ENCODE results near the gene CLASRP. TPM values are rescaled to one million over a fixed set of nuclear protein-coding genes. Genes with fewer than 3 reads are reported as not detected.

CLASRP gene
- total RNA-seq, 1 donor from 2014 or later, result 81.5 TPM

- DNase-seq (ENCODE audit: extremely low spot score, unreplicated experiment), result no peak
Observed at GRCh38 chr19:45100846-45101252, 62.0 kb downstream of the CLASRP start.

GRCh38 chr19:45101806-45102205 lies 63.0 kb downstream of the CLASRP start:
- Mint-ChIP-seq H3K9me3 (ENCODE audit: unreplicated experiment) (no peaks in the 10 kb centered on the region), H3K27me3 (ENCODE audit: unreplicated experiment) (no peaks in the 10 kb centered on the region), H3K4me1 (ENCODE audit: unreplicated experiment) (peaks cover 60% of the 10 kb centered on the region), H3K4me3 (ENCODE audit: unreplicated experiment) (no peak overlapping the region), H3K27ac (ENCODE audit: unreplicated experiment) (no peak overlapping the region), H3K36me3 (ENCODE audit: unreplicated experiment) (no peaks in the 10 kb centered on the region)
- DNase-seq (ENCODE audit: extremely low spot score, unreplicated experiment), result no peak
- no peak for TF ChIP-seq CTCF (IDR thresholded peaks at IDR 0.05)

More at GRCh38 chr19:45100846-45101252, 62.0 kb downstream of the CLASRP start:
- peaks cover 2% of the 10 kb centered on the region for H3K36me3 Mint-ChIP-seq (ENCODE audit: unreplicated experiment)
- no peak for TF ChIP-seq CTCF (IDR thresholded peaks at IDR 0.05)
- no peaks in the 10 kb centered on the region for H3K27me3 Mint-ChIP-seq (ENCODE audit: unreplicated experiment)
- H3K27ac Mint-ChIP-seq (ENCODE audit: unreplicated experiment), result peak overlapping the region; percentile 60
- no peak overlapping the region for H3K4me3 Mint-ChIP-seq (ENCODE audit: unreplicated experiment)
- H3K4me1 Mint-ChIP-seq (ENCODE audit: unreplicated experiment), result peaks cover 69% of the 10 kb centered on the region
- no peaks in the 10 kb centered on the region for H3K9me3 Mint-ChIP-seq (ENCODE audit: unreplicated experiment)

- peaks cover 53% of the 10 kb centered on the region for H3K4me1 Mint-ChIP-seq (ENCODE audit: unreplicated experiment)
- no peaks in the 10 kb centered on the region for H3K27me3 Mint-ChIP-seq (ENCODE audit: unreplicated experiment)
- H3K9me3 Mint-ChIP-seq (ENCODE audit: unreplicated experiment), result no peaks in the 10 kb centered on the region
- H3K36me3 Mint-ChIP-seq (ENCODE audit: unreplicated experiment), result no peaks in the 10 kb centered on the region
- no peak for TF ChIP-seq CTCF (IDR thresholded peaks at IDR 0.05)
- no peak overlapping the region for H3K27ac Mint-ChIP-seq (ENCODE audit: unreplicated experiment)
- no peak for DNase-seq (ENCODE audit: extremely low spot score, unreplicated experiment)
- H3K4me3 Mint-ChIP-seq (ENCODE audit: unreplicated experiment), result no peak overlapping the region
Observed at GRCh38 chr19:45102481-45102880, 63.6 kb downstream of the CLASRP start.

- H3K9me3 Mint-ChIP-seq (ENCODE audit: unreplicated experiment), result no peaks in the 10 kb centered on the region
- H3K4me3 Mint-ChIP-seq (ENCODE audit: unreplicated experiment), result no peak overlapping the region
- no peak for TF ChIP-seq CTCF (IDR thresholded peaks at IDR 0.05)
- peak overlapping the region; percentile 60 for H3K27ac Mint-ChIP-seq (ENCODE audit: unreplicated experiment)
- no peaks in the 10 kb centered on the region for H3K27me3 Mint-ChIP-seq (ENCODE audit: unreplicated experiment)
- no peak for DNase-seq (ENCODE audit: extremely low spot score, unreplicated experiment)
- H3K4me1 Mint-ChIP-seq (ENCODE audit: unreplicated experiment), result peaks cover 46% of the 10 kb centered on the region
- no peaks in the 10 kb centered on the region for H3K36me3 Mint-ChIP-seq (ENCODE audit: unreplicated experiment)
Observed at GRCh38 chr19:45103156-45103507, 64.3 kb downstream of the CLASRP start.

GRCh38 chr19:45103508-45104319 lies 64.9 kb downstream of the CLASRP start:
- DNase-seq (ENCODE audit: extremely low spot score, unreplicated experiment), result no peak
- no peaks in the 10 kb centered on the region for H3K9me3 Mint-ChIP-seq (ENCODE audit: unreplicated experiment)
- no peak for TF ChIP-seq CTCF (IDR thresholded peaks at IDR 0.05)
- H3K4me3 Mint-ChIP-seq (ENCODE audit: unreplicated experiment), result no peak overlapping the region
- peaks cover 41% of the 10 kb centered on the region for H3K4me1 Mint-ChIP-seq (ENCODE audit: unreplicated experiment)
- H3K27me3 Mint-ChIP-seq (ENCODE audit: unreplicated experiment), result no peaks in the 10 kb centered on the region
- H3K27ac Mint-ChIP-seq (ENCODE audit: unreplicated experiment), result peak overlapping the region; percentile 60
- H3K36me3 Mint-ChIP-seq (ENCODE audit: unreplicated experiment), result no peaks in the 10 kb centered on the region
